HepG2 (cell line): Measurements from ENCODE around the gene KRTAP1-1. TPM values are rescaled to one million over a fixed set of nuclear protein-coding genes. Genes with fewer than 3 reads are reported as not detected.
"Not testable (repeated sequence)": the region's sequence is repeated elsewhere in the genome, so short reads cannot be mapped to it uniquely, and the experiment has no call there.

Experiments used
- ARID3A ChIP-seq: IDR thresholded peaks from 2 replicates; pipeline ENCODE4 v1.6.1; 2012; ENCODE audit warnings: low read depth, low read length, improper control_type of control experiment
- CEBPB ChIP-seq: IDR thresholded peaks from 2 replicates; pipeline ENCODE4 v1.6.1; 2011; ENCODE audit warnings: low read depth, low read length, improper control_type of control experiment, borderline replicate concordance
- GABPA ChIP-seq, 2 experiments: IDR thresholded peaks; 2 replicates each; pipeline ENCODE4 v1.6.1; 2011 to 2016; ENCODE audit warnings: low read depth in 2 of 2, low read length in 1 of 2, missing biosample characterization in 1 of 2, missing genetic modification characterization in 1 of 2
- HDAC2 ChIP-seq: sonication (generic); formaldehyde crosslinking; IDR thresholded peaks from 2 replicates; pipeline ENCODE4 v1.4.0; 2020; ENCODE audit warnings: missing genetic modification reagents
- KAT8 ChIP-seq: IDR thresholded peaks from 2 replicates; pipeline ENCODE4 v1.6.1; 2016; ENCODE audit warnings: missing genetic modification reagents, missing compliant biosample characterization
- MAFF ChIP-seq: IDR thresholded peaks from 2 replicates; pipeline ENCODE4 v1.6.1; 2011; ENCODE audit warnings: low read depth, low read length, improper control_type of control experiment
- MEF2D ChIP-seq: sonication (generic); formaldehyde crosslinking; IDR thresholded peaks from 2 replicates; pipeline ENCODE4 v1.5.1; 2020; ENCODE audit warnings: mild to moderate bottlenecking, missing genetic modification reagents
- MIXL1 ChIP-seq: IDR thresholded peaks from 2 replicates; pipeline ENCODE4 v1.6.1; 2016
- NR2F2 ChIP-seq: IDR thresholded peaks from 2 replicates; pipeline ENCODE4 v1.6.1; 2012; ENCODE audit warnings: low read depth, inconsistent platforms, borderline replicate concordance
- PPARG ChIP-seq: conservative IDR thresholded peaks from 2 replicates; pipeline ENCODE4 v1.6.1; 2016; ENCODE audit warnings: missing biosample characterization, missing genetic modification reagents
- RXRB ChIP-seq: IDR thresholded peaks from 2 replicates; pipeline ENCODE4 v1.6.1; 2016; ENCODE audit warnings: borderline replicate concordance, missing genetic modification reagents, missing compliant biosample characterization
- SIX1 ChIP-seq: sonication (generic); formaldehyde crosslinking; IDR thresholded peaks from 2 replicates; pipeline ENCODE4 v1.4.0; 2020; ENCODE audit warnings: missing genetic modification reagents, borderline replicate concordance
- ZNF280D ChIP-seq: sonication (generic); formaldehyde crosslinking; IDR thresholded peaks from 2 replicates; pipeline ENCODE4 v1.5.1; 2020; ENCODE audit warnings: mild to moderate bottlenecking, missing genetic modification reagents
- ZNF292 ChIP-seq: sonication (generic); formaldehyde crosslinking; IDR thresholded peaks from 2 replicates; pipeline ENCODE4 v1.8.1; 2022; ENCODE audit warnings: mild to moderate bottlenecking, low read depth, missing genetic modification reagents, borderline replicate concordance
- ZNF768 ChIP-seq: sonication (generic); formaldehyde crosslinking; IDR thresholded peaks from 2 replicates; pipeline ENCODE4 v1.4.0; 2020; ENCODE audit warnings: missing genetic modification reagents
- ZSCAN9 ChIP-seq: IDR thresholded peaks from 2 replicates; pipeline ENCODE4 v1.6.1; 2016; ENCODE audit warnings: borderline replicate concordance
- polyA plus RNA-seq, 8 experiments: library from polyadenylated mRNA; depleted of rRNA in 3 of 8; stranded (reverse) in 7 of 8; unstranded in 1 of 8; fragments of >200 nt; fragmentation: Illumina TruSeq in 4 of 8; extraction: Trizol in 4 of 8; gene quantifications; 2 replicates each; pipeline versions ENCODE4 v1.2.1 to v1.2.3, GENCODE V29; 2011 to 2016; ENCODE audit warnings: low read depth in 4 of 8, missing spikeins in 1 of 8, mixed read lengths in 1 of 8; ENCODE audit not compliant: insufficient read depth in 1 of 8
- total RNA-seq, 5 experiments: library from RNA; depleted of rRNA; stranded (reverse); fragments of >200 nt; fragmentation: Illumina TruSeq; extraction: Trizol; gene quantifications; 2 replicates each; pipeline ENCODE4 v1.2.3, GENCODE V29; 2016; ENCODE audit warnings: low read depth in 1 of 5
- TF ChIP-seq, protein P1 (sequence below): sonication (generic); formaldehyde crosslinking; IDR thresholded peaks from 2 replicates; pipeline ENCODE4 v1.5.1; 2020; ENCODE audit warnings: mild to moderate bottlenecking, missing genetic modification reagents, borderline replicate concordance

The KRTAP1-1 gene
- total and polyA plus RNA-seq, 2 of the 13 experiments (the other 11 are each of a cell fraction or from before 2014, with no cell fraction given), result not detected

DNA sequence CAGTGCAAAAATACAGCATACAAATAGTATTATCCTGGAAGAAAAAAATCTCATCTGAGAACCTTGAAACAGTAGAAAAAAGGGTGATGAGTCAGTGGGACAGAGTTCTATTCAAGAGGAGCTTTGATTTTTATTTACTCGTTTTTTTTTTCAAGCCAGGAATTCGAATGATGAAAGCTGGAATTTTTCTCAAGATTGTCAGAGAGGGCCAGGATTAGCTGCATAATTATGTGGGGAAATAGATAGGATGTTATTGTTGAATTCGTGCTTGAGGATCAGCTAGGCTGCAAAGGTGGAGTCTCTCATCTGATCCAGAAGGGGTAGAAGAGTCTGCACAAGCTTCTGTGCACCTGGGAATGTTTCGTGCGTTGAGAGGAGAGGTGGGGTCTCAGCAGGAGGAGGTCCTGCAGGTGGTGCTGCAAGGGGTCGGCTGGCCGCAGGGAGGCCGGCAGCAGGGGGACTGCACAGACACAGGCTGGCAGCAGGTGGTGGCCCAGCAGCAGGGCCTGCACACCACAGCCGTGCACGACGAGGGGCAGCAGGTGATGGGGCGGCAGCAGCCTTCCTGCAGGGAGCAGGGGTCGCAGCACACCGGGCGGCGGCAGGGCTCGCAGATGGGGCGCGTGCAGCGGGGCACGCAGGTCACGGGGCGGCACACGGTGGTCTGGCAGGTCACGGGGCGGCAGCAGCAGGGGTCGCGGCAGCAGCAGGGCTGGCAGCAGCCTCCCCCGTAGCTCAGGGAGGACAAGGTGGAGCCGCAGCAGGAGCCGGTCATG, 18.2 kb upstream of the KRTAP1-1 start (continued):
- TF ChIP-seq, protein P1, sequence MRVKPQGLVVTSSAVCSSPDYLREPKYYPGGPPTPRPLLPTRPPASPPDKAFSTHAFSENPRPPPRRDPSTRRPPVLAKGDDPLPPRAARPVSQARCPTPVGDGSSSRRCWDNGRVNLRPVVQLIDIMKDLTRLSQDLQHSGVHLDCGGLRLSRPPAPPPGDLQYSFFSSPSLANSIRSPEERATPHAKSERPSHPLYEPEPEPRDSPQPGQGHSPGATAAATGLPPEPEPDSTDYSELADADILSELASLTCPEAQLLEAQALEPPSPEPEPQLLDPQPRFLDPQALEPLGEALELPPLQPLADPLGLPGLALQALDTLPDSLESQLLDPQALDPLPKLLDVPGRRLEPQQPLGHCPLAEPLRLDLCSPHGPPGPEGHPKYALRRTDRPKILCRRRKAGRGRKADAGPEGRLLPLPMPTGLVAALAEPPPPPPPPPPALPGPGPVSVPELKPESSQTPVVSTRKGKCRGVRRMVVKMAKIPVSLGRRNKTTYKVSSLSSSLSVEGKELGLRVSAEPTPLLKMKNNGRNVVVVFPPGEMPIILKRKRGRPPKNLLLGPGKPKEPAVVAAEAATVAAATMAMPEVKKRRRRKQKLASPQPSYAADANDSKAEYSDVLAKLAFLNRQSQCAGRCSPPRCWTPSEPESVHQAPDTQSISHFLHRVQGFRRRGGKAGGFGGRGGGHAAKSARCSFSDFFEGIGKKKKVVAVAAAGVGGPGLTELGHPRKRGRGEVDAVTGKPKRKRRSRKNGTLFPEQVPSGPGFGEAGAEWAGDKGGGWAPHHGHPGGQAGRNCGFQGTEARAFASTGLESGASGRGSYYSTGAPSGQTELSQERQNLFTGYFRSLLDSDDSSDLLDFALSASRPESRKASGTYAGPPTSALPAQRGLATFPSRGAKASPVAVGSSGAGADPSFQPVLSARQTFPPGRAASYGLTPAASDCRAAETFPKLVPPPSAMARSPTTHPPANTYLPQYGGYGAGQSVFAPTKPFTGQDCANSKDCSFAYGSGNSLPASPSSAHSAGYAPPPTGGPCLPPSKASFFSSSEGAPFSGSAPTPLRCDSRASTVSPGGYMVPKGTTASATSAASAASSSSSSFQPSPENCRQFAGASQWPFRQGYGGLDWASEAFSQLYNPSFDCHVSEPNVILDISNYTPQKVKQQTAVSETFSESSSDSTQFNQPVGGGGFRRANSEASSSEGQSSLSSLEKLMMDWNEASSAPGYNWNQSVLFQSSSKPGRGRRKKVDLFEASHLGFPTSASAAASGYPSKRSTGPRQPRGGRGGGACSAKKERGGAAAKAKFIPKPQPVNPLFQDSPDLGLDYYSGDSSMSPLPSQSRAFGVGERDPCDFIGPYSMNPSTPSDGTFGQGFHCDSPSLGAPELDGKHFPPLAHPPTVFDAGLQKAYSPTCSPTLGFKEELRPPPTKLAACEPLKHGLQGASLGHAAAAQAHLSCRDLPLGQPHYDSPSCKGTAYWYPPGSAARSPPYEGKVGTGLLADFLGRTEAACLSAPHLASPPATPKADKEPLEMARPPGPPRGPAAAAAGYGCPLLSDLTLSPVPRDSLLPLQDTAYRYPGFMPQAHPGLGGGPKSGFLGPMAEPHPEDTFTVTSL (CRISPR knock-in tag), result peak; percentile 88; the same call in 1 of the 2 replicates
- 0 out of 2 replicates have a peak, but pooled peaks have one; percentile 40 for TF ChIP-seq ZNF292
- not testable (repeated sequence) for TF ChIP-seq GABPA (IDR thresholded peaks at IDR 0.05; ENCODE audit: low read depth, low read length)
- 0 out of 2 replicates have a peak, but pooled peaks have one; percentile 30 for TF ChIP-seq GABPA (CRISPR knock-in tag; IDR thresholded peaks at IDR 0.05; ENCODE audit: low read depth)
- peak; percentile 65; the same call in 1 of the 2 replicates for TF ChIP-seq HDAC2
- 0 out of 2 replicates have a peak, but pooled peaks have one; percentile 40 for TF ChIP-seq ZNF280D (CRISPR knock-in tag)
- peak; percentile 94 for TF ChIP-seq PPARG (CRISPR knock-in tag)
- peak; percentile 13; the same call in 1 of the 2 replicates for TF ChIP-seq MEF2D (CRISPR knock-in tag)
- peak; percentile 11; the same call in 1 of the 2 replicates for TF ChIP-seq CEBPB
- TF ChIP-seq ZSCAN9 (CRISPR knock-in tag), result 0 out of 2 replicates have a peak, but pooled peaks have one; percentile 31
- TF ChIP-seq KAT8 (CRISPR knock-in tag), result peak; percentile 66
- TF ChIP-seq SIX1, result peak; percentile 75; the same call in 1 of the 2 replicates
- TF ChIP-seq ARID3A, result peak; percentile 98
- TF ChIP-seq MAFF, result 0 out of 2 replicates have a peak, but pooled peaks have one; percentile 23
- TF ChIP-seq MIXL1, result peak; percentile 78
- peak; percentile 89 for TF ChIP-seq RXRB (CRISPR knock-in tag)
- peak; percentile 24; the same call in 1 of the 2 replicates for TF ChIP-seq ZNF768 (CRISPR knock-in tag)
- peak; percentile 49; the same call in 1 of the 2 replicates for TF ChIP-seq NR2F2
